K562 (cell line): ENCODE results near the gene LRP1. TPM values are rescaled to one million over a fixed set of nuclear protein-coding genes. Genes with fewer than 3 reads are reported as not detected.

Experiments
- BRD9 ChIP-seq: fragments of 450-650 bp; IDR thresholded peaks from 2 replicates; pipeline ENCODE4 v1.6.1; 2018; ENCODE audit warnings: low read depth; ENCODE audit not compliant: partially characterized antibody
- CC2D1A ChIP-seq: fragments of 450-650 bp; IDR thresholded peaks from 2 replicates; pipeline ENCODE4 v1.6.1; 2017; ENCODE audit warnings: mild to moderate bottlenecking
- CHD2 ChIP-seq: IDR thresholded peaks from 2 replicates; pipeline ENCODE4 v1.6.1; 2011; ENCODE audit warnings: low read depth, low read length
- CLOCK ChIP-seq: fragments of 250-450 bp; sonication (Bioruptor Pico); IDR thresholded peaks from 2 replicates; pipeline ENCODE4 v1.4.0; 2020; ENCODE audit warnings: mild to moderate bottlenecking, moderate library complexity, borderline replicate concordance
- ELF2 ChIP-seq: fragments of 250-450 bp; sonication (Bioruptor Pico); IDR thresholded peaks from 2 replicates; pipeline ENCODE4 v1.5.0; 2021; ENCODE audit warnings: mild to moderate bottlenecking
- ETV6 ChIP-seq, 3 experiments: fragments of 150-350 bp in 1 of 3; sonication (generic) in 1 of 3; formaldehyde crosslinking in 1 of 3; IDR thresholded peaks; 2 replicates each; pipeline versions ENCODE4 v1.6.1 to v1.8.0; 2014 to 2022; ENCODE audit warnings: borderline replicate concordance in 2 of 3, low read depth in 2 of 3, antibody characterized with exemption in 1 of 3, low read length in 1 of 3, mild to moderate bottlenecking in 1 of 3, missing genetic modification reagents in 1 of 3
- EWSR1 ChIP-seq: fragments of 450-650 bp; IDR thresholded peaks from 2 replicates; pipeline ENCODE4 v1.6.1; 2018; ENCODE audit warnings: borderline replicate concordance, mild to moderate bottlenecking, low read depth, moderate library complexity; ENCODE audit not compliant: partially characterized antibody
- FOXJ3 ChIP-seq: sonication (generic); formaldehyde crosslinking; IDR thresholded peaks from 2 replicates; pipeline ENCODE4 v1.4.0; 2020; ENCODE audit warnings: mild to moderate bottlenecking, missing genetic modification reagents
- HDGF ChIP-seq: fragments of 450-650 bp; IDR thresholded peaks from 2 replicates; pipeline ENCODE4 v1.6.1; 2016
- HSF4 ChIP-seq: fragments of 250-450 bp; sonication (Bioruptor Pico); IDR thresholded peaks from 2 replicates; pipeline ENCODE4 v2.1.2; 2022; ENCODE audit warnings: mild to moderate bottlenecking, moderate library complexity, borderline replicate concordance
- POLR2A ChIP-seq: fragments of 450-650 bp; conservative IDR thresholded peaks from 2 replicates; pipeline ENCODE4 v1.6.1; 2016
- WHSC1 ChIP-seq: IDR thresholded peaks from one replicate; pipeline ENCODE4 v1.6.1; 2012; ENCODE audit warnings: low read length, control low read depth, inconsistent platforms
- ZFX ChIP-seq: sonication (generic); formaldehyde crosslinking; IDR thresholded peaks from 2 replicates; pipeline ENCODE4 v1.8.0; 2022; ENCODE audit warnings: mild to moderate bottlenecking, missing genetic modification reagents, moderate library complexity
- ZNF445 ChIP-seq: fragments of 250-450 bp; sonication (Bioruptor Pico); IDR thresholded peaks from 2 replicates; pipeline ENCODE4 v1.4.0; 2020; ENCODE audit warnings: low read depth, mild to moderate bottlenecking, moderate library complexity
- ZNF696 ChIP-seq: fragments of 250-450 bp; sonication (Bioruptor Pico); conservative IDR thresholded peaks from 2 replicates; pipeline ENCODE4 v1.4.0; 2020; ENCODE audit warnings: mild to moderate bottlenecking, moderate library complexity
- polyA plus RNA-seq, 8 experiments: library from polyadenylated mRNA; depleted of rRNA in 4 of 8; stranded (reverse) in 5 of 8; unstranded in 3 of 8; fragments of >200 nt; fragmentation: Nextera tagmentation in 2 of 8; fragmentation: Illumina TruSeq in 1 of 8; extraction: Ambion mirVana in 2 of 8; extraction: Trizol in 1 of 8; gene quantifications; 2 replicates each; pipeline versions ENCODE4 v1.2.1 to v1.2.3, GENCODE V29; 2011 to 2014; ENCODE audit warnings: inconsistent platforms in 1 of 8, missing spikeins in 1 of 8
- total RNA-seq, 7 experiments: library from RNA; depleted of rRNA in 6 of 7; stranded (reverse); fragments of >200 nt in 6 of 7; fragmentation: Illumina TruSeq in 2 of 7; extraction: Trizol in 2 of 7; gene quantifications; 2 replicates each; pipeline versions ENCODE4 v1.2.1 to v1.2.3, GENCODE V29; 2011 to 2021; ENCODE audit warnings: low replicate concordance in 1 of 7
- TF ChIP-seq, protein P1 (sequence below): sonication (generic); formaldehyde crosslinking; IDR thresholded peaks from 2 replicates; pipeline ENCODE4 v1.8.0; 2022; ENCODE audit warnings: missing genetic modification reagents, mild to moderate bottlenecking, moderate library complexity, borderline replicate concordance
- TF ChIP-seq, protein P2 (sequence below): conservative IDR thresholded peaks from 2 replicates; pipeline ENCODE4 v1.6.1; 2011; ENCODE audit warnings: low read depth, mild to moderate bottlenecking, low read length; ENCODE audit not compliant: control insufficient read depth

LRP1 gene
- total and polyA plus RNA-seq, 9 of the 15 experiments (the other 6 are each of a cell fraction or from before 2014, with no cell fraction given): 0.04 to 0.64 (median 0.19) TPM; not detected in 2

GRCh38 chr12:57237932-57238853, 109.9 kb downstream of the LRP1 start (continued):
- 0 out of 2 replicates have a peak, but pooled peaks have one; percentile 16 for TF ChIP-seq ZFX (CRISPR knock-in tag)
- no peak for TF ChIP-seq CC2D1A
- TF ChIP-seq ELF2 (CRISPR knock-in tag): no peak
- TF ChIP-seq ZNF696 (CRISPR knock-in tag): no peak
- TF ChIP-seq, protein P1, sequence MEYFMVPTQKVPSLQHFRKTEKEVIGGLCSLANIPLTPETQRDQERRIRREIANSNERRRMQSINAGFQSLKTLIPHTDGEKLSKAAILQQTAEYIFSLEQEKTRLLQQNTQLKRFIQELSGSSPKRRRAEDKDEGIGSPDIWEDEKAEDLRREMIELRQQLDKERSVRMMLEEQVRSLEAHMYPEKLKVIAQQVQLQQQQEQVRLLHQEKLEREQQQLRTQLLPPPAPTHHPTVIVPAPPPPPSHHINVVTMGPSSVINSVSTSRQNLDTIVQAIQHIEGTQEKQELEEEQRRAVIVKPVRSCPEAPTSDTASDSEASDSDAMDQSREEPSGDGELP (CRISPR knock-in tag): 0 out of 2 replicates have a peak, but pooled peaks have one; percentile 1
- TF ChIP-seq CHD2: no peak
- no peak for TF ChIP-seq EWSR1
- TF ChIP-seq CLOCK (CRISPR knock-in tag): no peak
- no peak for TF ChIP-seq ETV6 (IDR thresholded peaks at IDR 0.05; ENCODE audit: borderline replicate concordance in 1 of 2, low read depth in 2 of 2, low read length in 1 of 2)
- TF ChIP-seq ETV6 (CRISPR knock-in tag; IDR thresholded peaks at IDR 0.05; ENCODE audit: borderline replicate concordance): 0 out of 2 replicates have a peak, but pooled peaks have one; percentile 25
- no peak for TF ChIP-seq WHSC1
- no peak for TF ChIP-seq POLR2A
- TF ChIP-seq, protein P2, sequence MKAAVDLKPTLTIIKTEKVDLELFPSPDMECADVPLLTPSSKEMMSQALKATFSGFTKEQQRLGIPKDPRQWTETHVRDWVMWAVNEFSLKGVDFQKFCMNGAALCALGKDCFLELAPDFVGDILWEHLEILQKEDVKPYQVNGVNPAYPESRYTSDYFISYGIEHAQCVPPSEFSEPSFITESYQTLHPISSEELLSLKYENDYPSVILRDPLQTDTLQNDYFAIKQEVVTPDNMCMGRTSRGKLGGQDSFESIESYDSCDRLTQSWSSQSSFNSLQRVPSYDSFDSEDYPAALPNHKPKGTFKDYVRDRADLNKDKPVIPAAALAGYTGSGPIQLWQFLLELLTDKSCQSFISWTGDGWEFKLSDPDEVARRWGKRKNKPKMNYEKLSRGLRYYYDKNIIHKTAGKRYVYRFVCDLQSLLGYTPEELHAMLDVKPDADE: no peak
- TF ChIP-seq HSF4 (CRISPR knock-in tag): no peak
- no peak for TF ChIP-seq FOXJ3 (CRISPR knock-in tag)
- no peak for TF ChIP-seq ZNF445 (CRISPR knock-in tag)
- TF ChIP-seq BRD9: no peak
- TF ChIP-seq HDGF: no peak
